Measurements from ENCODE around the gene RETREG2.

RETREG2 gene

GRCh38 chr2:219177552-219178376 is at the start of gene RETREG2:
Gene RETREG2, plus strand, starts transcription at chr2:219178275. Its CDS starts 78 bp downstream, at chr2:219178353.
- peak; percentile 62 to 71 for DNase-seq (ENCODE audit: low read depth in 2 of 2)

- DNase-seq (ENCODE audit: low read depth in 2 of 2), result no peak
These were observed 49.7 kb upstream of the RETREG2 start for GRCh38 chr2:219128396-219128795.

GRCh38 chr2:219129589-219129988 is 48.5 kb upstream of the RETREG2 start:
- DNase-seq (ENCODE audit: low read depth in 2 of 2), result no peak

GRCh38 chr2:219131327-219131726 is 46.7 kb upstream of the RETREG2 start:
- DNase-seq (ENCODE audit: low read depth in 2 of 2), result no peak

GRCh38 chr2:219131744-219132143 is 46.3 kb upstream of the RETREG2 start:
- DNase-seq (ENCODE audit: low read depth in 2 of 2), result no peak

GRCh38 chr2:219133976-219134375 is 44.1 kb upstream of the RETREG2 start:
- no peak for DNase-seq (ENCODE audit: low read depth in 2 of 2)

- DNase-seq (ENCODE audit: low read depth in 2 of 2), result no peak
These were observed 37.4 kb upstream of the RETREG2 start for GRCh38 chr2:219140722-219141121.

- no peak for DNase-seq (ENCODE audit: low read depth in 2 of 2)
These were observed 35.7 kb upstream of the RETREG2 start for GRCh38 chr2:219142329-219142728.

GRCh38 chr2:219149667-219150066 is 28.4 kb upstream of the RETREG2 start:
- DNase-seq (ENCODE audit: low read depth in 2 of 2), result no peak

- peak in 1 of 2 donors; percentile 23 for DNase-seq (ENCODE audit: low read depth in 2 of 2)
These were observed 22.9 kb upstream of the RETREG2 start for GRCh38 chr2:219155054-219155644.

GRCh38 chr2:219157396-219157795 is 20.7 kb upstream of the RETREG2 start:
- no peak for DNase-seq (ENCODE audit: low read depth in 2 of 2)

GRCh38 chr2:219158025-219158424 is 20.1 kb upstream of the RETREG2 start:
- no peak for DNase-seq (ENCODE audit: low read depth in 2 of 2)

GRCh38 chr2:219158586-219158985 is 19.5 kb upstream of the RETREG2 start:
- DNase-seq (ENCODE audit: low read depth in 2 of 2), result no peak

- DNase-seq (ENCODE audit: low read depth in 2 of 2), result no peak
These were observed 18.3 kb upstream of the RETREG2 start for GRCh38 chr2:219159771-219160185.

GRCh38 chr2:219160186-219161017 is 17.7 kb upstream of the RETREG2 start, which contains the start of gene NHEJ1:
Gene NHEJ1, minus strand, starts transcription at chr2:219160815. Its CDS starts 2,453 bp downstream, at chr2:219158362.
- peak; percentile 91 to 95 for DNase-seq (ENCODE audit: low read depth in 2 of 2)

- DNase-seq (ENCODE audit: low read depth in 2 of 2), result no peak
These were observed 17.0 kb upstream of the RETREG2 start for GRCh38 chr2:219161097-219161496.

GRCh38 chr2:219163156-219163555 is 14.9 kb upstream of the RETREG2 start:
- DNase-seq (ENCODE audit: low read depth in 2 of 2), result no peak

- DNase-seq (ENCODE audit: low read depth in 2 of 2), result no peak
These were observed 12.8 kb upstream of the RETREG2 start for GRCh38 chr2:219165058-219165911.

- DNase-seq (ENCODE audit: low read depth in 2 of 2), result no peak
These were observed 10.1 kb upstream of the RETREG2 start for GRCh38 chr2:219167997-219168396.

GRCh38 chr2:219168526-219168925 is 9.5 kb upstream of the RETREG2 start:
- DNase-seq (ENCODE audit: low read depth in 2 of 2), result no peak

GRCh38 chr2:219168932-219169331 is 9.1 kb upstream of the RETREG2 start:
- DNase-seq (ENCODE audit: low read depth in 2 of 2), result no peak

Measured in stimulated activated CD4-positive, alpha-beta T cell treated with anti-CD3 and anti-CD28 coated beads, Interleukin-1b, Interleukin-23, amount 100 ng/mL, for 4 hours (primary cell).